Activated CD4-positive, CD25-positive, alpha-beta regulatory T cell (primary cell): ENCODE results near the gene PARD3B.

Source experiments
- DNase-seq, 4 experiments: peaks; one replicate each; lab custom pipeline; 2025; lab: John Stamatoyannopoulos, UW

The PARD3B gene

DNA sequence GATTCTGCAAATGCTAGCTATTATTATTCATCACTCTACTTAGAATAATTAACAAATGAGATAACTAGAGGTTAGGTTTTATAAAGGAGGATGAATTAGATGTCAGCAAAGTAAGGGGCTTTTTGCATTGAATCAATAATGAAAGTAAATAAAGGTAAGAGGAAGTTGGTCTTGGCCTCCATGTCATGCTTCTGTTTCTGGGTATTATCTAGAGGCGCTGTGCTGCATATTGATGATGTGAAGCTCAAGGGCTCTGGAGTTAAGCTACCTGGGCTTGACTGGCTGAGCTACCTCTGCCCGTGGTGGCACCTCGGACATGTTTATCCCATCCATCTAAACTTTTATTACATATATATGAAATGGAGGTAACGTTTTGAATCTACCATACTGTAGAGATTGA, 350.9 kb downstream of the PARD3B start:
- no peak for DNase-seq

DNA sequence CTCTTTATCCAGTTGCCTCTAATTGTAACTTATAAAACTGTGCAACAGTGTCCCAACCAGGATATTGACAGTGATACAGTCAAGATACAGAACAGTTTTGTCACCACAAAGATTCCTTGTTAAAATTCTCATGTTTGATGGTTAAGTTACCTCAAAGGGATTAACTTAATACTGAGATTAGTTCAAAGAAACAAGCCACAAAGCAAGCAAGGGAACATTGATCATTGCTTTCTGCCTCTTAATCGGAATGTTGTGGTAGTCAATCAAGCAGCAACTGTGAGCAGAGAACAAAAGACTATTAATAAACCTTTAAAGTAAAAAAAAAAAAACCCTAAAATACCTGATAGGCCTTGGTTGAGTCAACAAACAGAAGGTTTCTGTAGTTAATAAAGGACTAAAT, 352.3 kb downstream of the PARD3B start:
- no peak for DNase-seq

DNA sequence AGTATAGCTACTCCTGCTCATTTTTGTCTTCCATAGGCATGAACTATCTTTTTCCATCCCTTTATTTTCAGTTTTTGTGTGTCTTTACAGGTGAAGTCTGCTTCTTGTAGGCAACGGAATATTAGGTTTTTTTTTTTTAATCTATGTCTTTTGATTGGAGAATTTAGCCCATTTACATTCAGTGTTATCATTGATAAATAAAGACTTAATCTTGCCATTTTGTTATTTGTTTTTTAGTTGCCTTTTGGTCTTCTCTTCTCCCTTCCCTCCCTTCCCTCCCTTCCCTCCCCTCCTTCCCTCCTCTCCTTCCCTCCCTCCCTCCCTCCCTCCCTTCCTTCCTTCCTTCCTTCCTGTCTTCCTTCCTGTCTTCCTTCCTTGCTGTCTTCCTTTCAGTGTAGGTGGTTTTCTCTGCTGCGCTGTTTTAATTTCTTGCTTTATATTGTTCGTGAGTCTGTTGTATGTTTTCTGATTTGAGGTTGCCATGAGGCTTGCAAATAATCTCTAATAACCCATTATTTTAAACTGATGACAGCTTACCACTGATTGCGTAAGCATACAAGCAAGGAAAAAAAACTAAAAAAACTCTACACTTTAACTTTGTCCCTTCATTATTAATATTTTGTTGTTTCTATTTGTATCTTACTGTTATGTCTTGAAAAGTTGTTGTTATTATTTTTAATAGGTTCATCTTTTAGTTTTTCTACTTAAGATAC, 353.8 kb downstream of the PARD3B start:
- DNase-seq, result no peak

DNA sequence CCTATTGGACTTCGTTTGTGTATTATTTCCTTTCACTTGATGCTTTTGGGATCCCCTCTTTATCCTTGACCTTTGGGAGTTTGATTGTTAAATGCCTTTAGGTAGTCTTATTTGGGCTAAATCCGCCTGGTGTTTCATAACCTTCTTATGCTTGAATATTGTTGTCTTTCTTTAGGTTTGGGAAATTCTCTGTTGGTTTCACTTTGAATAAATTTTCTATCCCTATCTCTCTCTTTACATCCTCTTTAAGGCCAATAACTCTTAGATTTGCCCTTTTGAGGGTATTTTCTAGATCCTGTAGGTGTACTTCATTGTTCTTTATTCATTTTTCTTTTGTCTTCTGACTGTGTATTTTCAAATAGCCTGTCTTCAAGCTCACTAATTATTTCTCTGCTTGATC, 354.7 kb downstream of the PARD3B start:
- no peak for DNase-seq

- no peak for DNase-seq
Measured at GRCh38 chr2:204900487-204900886, 355.2 kb downstream of the PARD3B start.

GRCh38 chr2:204900910-204901309, 355.6 kb downstream of the PARD3B start:
- no peak for DNase-seq

DNA sequence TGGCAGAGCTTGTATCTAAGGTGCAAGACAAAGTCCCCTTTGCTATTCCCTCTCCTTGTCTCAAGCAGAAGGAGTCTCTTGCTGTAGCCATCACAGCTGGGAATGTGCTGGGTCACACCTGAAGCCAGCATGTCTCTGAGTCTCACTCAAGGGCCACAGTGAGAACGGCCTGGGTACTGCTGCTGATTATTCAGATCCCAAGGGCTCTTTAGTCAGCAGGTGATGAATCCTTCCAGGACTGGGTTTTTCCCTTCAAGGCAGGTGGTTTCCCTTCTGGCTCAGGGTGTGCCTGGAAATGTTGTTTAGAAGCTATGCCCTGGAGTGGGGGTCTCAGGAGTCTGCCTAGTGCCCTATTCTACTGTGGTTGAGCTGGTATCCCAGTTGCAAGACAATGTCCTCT, 356.3 kb downstream of the PARD3B start:
- DNase-seq, result no peak

DNA sequence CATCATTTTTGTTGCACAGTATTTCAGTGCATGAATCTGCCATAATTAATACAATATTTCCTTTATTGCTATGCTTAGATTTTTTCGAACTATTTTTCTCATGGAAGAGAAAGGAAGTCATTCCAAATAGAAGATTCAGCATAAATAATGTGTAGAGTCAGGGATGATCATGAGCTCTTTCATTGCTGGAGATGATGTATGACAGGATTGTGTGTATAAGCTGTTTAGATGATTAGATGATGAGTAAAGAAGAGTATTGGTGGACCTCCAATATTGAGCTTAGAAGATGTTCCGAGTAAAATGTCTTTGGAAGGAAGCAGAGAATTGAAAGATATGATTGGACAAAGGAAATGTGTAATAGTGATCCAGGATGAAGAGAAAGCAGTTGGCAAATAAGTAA, 364.5 kb downstream of the PARD3B start:
- no peak for DNase-seq

DNA sequence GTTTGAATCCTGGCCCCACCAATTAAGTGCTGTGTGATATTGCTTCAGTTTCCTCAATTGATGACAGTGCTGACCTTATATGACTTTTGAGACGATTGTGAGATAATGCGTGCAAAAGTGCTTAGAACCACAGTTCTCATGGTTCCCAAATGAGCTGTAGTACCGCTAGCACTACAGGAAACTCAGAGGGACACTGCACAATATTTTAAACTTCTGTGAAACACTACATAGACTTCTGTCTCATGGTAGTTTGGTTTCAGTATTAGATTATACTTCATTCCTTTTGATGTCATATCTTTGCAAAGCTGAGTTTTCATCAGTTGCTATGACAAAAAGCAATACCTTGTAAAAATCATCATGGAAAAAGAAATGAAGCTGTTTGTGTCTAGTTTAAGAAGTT, 368.0 kb downstream of the PARD3B start:
- DNase-seq, result no peak

DNA sequence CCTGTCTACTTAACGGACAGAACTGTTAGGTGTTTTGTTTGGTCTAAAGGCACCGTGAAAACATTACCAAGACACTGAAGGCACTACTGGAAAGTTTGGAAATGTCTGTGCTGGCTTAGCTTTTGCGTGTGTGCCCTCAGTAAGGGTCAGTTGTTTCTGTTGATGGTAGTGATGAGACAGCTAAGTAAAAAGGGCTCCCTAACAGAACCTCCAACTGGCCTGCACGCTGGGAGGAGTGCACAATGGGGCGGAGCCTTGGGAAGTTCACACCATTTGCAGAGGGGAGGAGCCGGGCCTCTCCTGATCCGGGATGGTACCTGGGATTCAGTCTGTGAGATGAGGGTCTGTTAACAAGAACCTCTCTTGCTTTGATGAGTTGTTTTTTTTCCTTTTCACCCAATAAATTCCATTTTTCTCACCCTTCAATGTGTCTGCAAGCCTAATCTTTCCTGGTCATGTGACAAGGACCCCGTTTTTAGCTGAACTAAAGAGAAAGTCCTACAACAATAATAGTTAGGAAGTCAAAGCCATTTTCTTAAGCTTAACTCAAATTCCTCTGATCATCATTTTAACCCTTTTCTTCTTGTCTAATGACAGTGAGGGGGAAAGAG, 368.7 kb downstream of the PARD3B start:
- DNase-seq, result no peak

DNA sequence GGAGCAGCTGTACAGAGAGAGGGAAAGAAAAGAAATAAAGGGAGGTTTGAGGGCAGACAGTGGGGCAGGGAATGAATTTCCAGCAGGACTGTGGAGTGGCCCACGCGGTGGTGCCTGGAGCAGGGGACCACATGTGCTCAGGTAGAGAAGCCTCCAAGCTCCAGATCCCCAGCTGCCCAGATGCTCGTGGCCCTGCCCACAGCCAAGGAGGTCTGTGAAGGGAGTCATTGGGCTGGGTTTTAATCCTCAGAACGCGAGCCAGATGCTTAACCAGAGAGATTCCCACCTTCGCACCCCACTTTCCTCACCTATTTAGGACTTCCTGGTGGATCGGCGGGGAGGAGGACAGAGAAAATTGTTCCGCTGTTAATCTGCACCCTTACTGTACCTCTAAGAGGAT, 369.4 kb downstream of the PARD3B start:
- DNase-seq, result no peak

DNA sequence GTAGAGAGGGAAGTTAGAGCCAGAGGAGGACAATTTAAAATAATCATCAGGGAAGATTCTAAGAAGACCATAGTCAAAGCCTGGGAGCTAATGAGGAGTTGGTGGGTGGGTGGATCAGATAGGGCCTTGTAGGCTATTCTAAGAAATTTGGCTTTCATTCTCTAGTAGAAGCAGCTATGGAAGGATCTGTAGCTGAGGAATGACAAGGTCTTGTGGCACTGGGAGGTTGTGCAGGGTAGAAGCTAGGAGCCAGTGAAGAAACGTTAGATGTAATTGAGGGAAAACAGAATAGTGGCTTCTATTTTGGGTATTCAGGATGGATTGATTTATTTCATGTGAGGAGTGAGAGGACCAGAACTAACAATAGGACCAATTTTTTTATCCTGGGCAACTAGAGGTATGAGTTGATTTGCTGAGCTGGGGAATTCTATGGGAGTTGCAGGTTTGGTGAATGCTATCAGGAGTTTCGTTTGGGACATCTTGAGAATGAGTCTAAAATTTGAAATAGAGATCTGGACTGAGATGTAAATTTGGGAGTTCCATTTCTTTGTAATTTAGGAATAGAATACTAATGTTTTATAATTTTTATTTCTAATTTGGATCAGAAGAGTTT, 371.9 kb downstream of the PARD3B start:
- no peak for DNase-seq

- no peak for DNase-seq
Measured at GRCh38 chr2:204920776-204921175, 375.5 kb downstream of the PARD3B start.

DNA sequence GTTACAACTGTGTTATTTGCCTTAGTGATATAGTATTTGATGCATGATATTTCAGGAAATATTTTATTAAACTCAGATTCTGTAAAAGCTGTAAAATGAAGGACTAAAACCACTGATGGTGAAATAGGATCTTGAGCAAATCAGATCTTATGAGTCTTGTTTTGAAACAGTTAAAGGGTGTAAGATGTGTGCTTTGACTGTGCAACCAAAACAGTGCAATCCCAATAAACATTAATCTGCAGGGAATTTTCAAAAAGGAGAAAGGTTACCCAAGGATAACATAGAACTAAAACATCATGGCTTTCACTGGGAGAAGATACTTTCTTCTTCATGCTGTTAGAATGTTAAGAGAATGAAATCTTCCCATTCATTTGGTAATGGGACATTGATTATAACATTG, 378.7 kb downstream of the PARD3B start:
- DNase-seq, result no peak

- DNase-seq, result no peak
Measured at GRCh38 chr2:204931562-204931961, 386.3 kb downstream of the PARD3B start.

DNA sequence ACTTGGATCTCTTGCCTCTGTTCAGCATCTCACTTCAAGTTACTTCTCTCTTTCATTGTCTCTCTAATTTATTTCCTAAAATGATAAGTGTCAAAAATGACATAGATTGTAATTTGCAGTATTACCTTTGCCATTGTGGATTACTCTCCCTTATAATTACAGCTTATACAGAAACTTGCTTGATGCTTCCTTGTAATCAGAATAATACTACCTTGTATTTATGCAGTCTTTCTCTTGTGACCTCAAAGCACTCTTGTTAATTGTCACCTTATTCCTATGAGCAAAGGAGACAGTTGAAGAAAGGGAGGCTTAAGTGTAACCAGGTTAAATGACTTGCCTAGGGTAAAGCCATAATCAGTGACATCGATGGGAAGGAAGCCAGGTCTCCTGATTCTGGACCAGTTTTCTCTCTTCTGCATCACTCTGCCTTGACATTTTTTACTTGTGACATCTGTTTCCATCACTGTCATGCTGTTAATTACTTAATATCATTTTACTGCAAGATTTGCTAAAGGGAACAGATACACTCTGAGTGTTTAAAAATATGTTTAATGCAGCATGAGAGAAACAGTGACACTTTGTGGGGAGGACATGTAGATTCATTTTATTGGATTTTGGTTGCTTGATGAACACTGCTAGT, 388.6 kb downstream of the PARD3B start:
- DNase-seq, result no peak

DNA sequence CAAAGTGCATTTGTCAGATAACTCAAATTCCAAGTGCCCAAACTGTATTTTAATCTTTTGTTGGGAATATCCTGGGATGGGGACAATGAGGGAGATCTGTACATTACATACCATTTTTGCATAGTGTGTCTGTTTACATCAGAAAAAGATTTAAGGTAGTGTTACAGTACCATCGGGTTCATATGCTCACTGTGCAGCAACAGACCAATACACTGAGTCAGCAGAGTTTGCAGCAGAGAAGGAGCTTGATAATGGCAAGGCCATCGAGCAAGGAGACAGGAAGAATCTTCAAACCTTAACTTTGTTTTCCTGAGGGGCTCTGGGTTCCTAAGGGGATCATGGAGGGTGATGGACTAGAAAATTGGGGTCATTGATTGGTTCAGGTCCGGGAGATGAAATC, 399.7 kb downstream of the PARD3B start:
- DNase-seq, result no peak

DNA sequence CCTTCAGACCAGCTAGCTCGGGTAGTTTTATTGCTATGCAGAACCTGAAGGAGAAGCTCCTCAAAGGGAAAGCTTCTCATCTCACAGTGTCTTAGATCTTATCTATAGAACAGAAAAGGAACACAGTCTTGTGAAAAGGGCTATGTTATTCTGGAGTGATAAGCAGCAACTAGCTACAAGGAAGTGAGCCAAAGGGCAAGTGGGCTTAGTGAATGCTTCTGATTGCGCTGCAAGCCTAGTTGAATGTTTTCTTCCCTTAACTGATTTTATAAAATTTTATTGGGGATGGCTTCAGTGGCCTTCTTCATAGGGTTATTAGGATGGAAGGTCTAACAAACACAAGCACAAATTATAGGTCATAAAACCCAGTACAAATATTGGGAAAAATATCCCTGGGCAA, 400.1 kb downstream of the PARD3B start:
- DNase-seq, result no peak

- DNase-seq, result no peak
Measured at GRCh38 chr2:204946892-204947291, 401.6 kb downstream of the PARD3B start.

GRCh38 chr2:204947405-204947804, 402.1 kb downstream of the PARD3B start:
- DNase-seq, result no peak

- DNase-seq, result no peak
Measured at GRCh38 chr2:204948024-204948763, 402.9 kb downstream of the PARD3B start.

DNA sequence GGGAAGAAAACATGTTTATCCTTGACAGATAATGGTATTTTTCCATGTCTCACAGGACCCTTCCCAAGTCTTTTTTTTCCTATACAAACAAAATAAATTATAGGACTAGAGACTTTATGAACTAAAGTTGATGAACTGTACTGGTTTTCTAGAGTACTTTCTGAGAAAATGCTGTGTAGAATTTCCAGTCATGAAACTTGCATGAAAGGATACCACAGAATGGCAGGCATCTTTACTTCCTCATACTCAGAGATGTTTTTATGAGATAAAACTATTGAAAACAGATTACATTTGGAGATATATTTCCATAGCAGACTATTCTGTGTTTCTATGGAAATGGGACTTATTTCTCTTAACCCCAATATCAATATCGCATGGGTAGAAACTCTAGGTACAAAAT, 403.5 kb downstream of the PARD3B start:
- DNase-seq, result no peak
